ENCODE measurements around the gene LHFPL3. TPM values are rescaled to one million over a fixed set of nuclear protein-coding genes. Genes with fewer than 3 reads are reported as not detected.

Gene LHFPL3
- total and polyA plus RNA-seq, 9 of the 15 experiments (the other 6 are each of a cell fraction or from before 2014, with no cell fraction given), result 0.21 to 0.52 TPM; not detected in 7

GRCh38 chr7:104469166-104469820 is 140.9 kb downstream of the LHFPL3 start:
- no peaks in the 10 kb centered on the region for H3K4me1 ChIP-seq (replicated peaks in 1 of 2; ENCODE audit: control insufficient read depth in 2 of 2, insufficient read depth in 2 of 2, low read length in 2 of 2)
- DNase-seq (ENCODE audit: extremely low read depth in 1 of 4, low spot score in 3 of 4) (no peak), ATAC-seq (no peak), FAIRE-seq (no peak)
- H3K4me3 ChIP-seq, result no peak overlapping the region
- H3K4me2 ChIP-seq (ENCODE audit: insufficient read depth, low read length), result no peak overlapping the region
- 0% methylated on average over 1 of the region's 1 CpG for WGBS (ENCODE audit: insufficient coverage, low coverage, missing lambda C conversion rate)
- H3K27ac ChIP-seq (ENCODE audit: extremely low read depth, low read depth, low read length), result no peak overlapping the region
- H3K9me3 ChIP-seq (replicated peaks; ENCODE audit: control insufficient read depth, insufficient read depth, low read depth, low read length), result no peaks in the 10 kb centered on the region
- H3K79me2 ChIP-seq (ENCODE audit: control insufficient read depth, insufficient read depth, low read length), result no peaks in the 10 kb centered on the region
- TF ChIP-seq MED1 (CRISPR knock-in tag; IDR thresholded peaks at IDR 0.05; ENCODE audit: borderline replicate concordance) (no peak), TCFL5 (CRISPR knock-in tag; conservative IDR thresholded peaks at IDR 0.05) (no peak), NFYB (IDR thresholded peaks at IDR 0.05; ENCODE audit: extremely low read depth, insufficient read length) (no peak), ZNF143 (CRISPR knock-in tag; IDR thresholded peaks at IDR 0.05) (no peak), BCL6 (CRISPR knock-in tag; IDR thresholded peaks at IDR 0.05) (no peak), MAZ (CRISPR knock-in tag; conservative IDR thresholded peaks at IDR 0.05 in 1 of 2, IDR thresholded peaks at IDR 0.05 in 1 of 2) (no peak), ZC3H11A (IDR thresholded peaks at IDR 0.05; ENCODE audit: low read depth, low read length) (no peak), NUFIP1 (IDR thresholded peaks at IDR 0.05; ENCODE audit: partially characterized antibody) (no peak)
- ChIA-PET POLR2A (interaction anchor here (0.6 kb wide), 1 partner anchor 80 kb away, joined by 3 read pairs; no protein-coding TSS in a partner anchor), CTCF (ENCODE audit: low intra/inter-chr PET ratio) (no interaction called here)
- H3K9me1 ChIP-seq (ENCODE audit: control insufficient read depth, insufficient read depth, low read length), result no peaks in the 10 kb centered on the region
- no peaks in the 10 kb centered on the region for H3K27me3 ChIP-seq (ENCODE audit: control insufficient read depth in 2 of 2, insufficient read depth in 2 of 2, low read length in 2 of 2)
- no TSS peak for BruUV-seq (replicated peaks)
- H3K9ac ChIP-seq (ENCODE audit: insufficient read depth in 1 of 2, low read depth in 2 of 2, low read length in 2 of 2), result no peak overlapping the region
- intact Hi-C loops (cut with micrococcal nuclease), result no loop called here
- H2AFZ ChIP-seq (ENCODE audit: low read depth, low read length), result no peak overlapping the region
- no peaks in the 10 kb centered on the region for H4K20me1 ChIP-seq (replicated peaks; ENCODE audit: control insufficient read depth, insufficient read depth, low read length)
- in situ Hi-C loops (cut with MboI), result no loop called here
- no peaks in the 10 kb centered on the region for H3K36me3 ChIP-seq (ENCODE audit: control insufficient read depth, insufficient read depth, low read length)

Data from K562 (cell line).